Stimulated activated CD8-positive, alpha-beta memory T cell treated with anti-CD3 and anti-CD28 coated beads, Interleukin-12 subunit alpha, Interleukin-12 subunit beta, amount 100 ng/mL, for 4 hours (primary cell): ENCODE results near the gene MRPS5.
"Not testable (repeated sequence)": the region's sequence is repeated elsewhere in the genome, so short reads cannot be mapped to it uniquely, and the experiment has no call there.

Experiments used
- DNase-seq: peaks from one replicate; pipeline ENCODE4 v3.0.0-alpha.2; 2020; ENCODE audit warnings: low read depth

MRPS5 gene

DNA sequence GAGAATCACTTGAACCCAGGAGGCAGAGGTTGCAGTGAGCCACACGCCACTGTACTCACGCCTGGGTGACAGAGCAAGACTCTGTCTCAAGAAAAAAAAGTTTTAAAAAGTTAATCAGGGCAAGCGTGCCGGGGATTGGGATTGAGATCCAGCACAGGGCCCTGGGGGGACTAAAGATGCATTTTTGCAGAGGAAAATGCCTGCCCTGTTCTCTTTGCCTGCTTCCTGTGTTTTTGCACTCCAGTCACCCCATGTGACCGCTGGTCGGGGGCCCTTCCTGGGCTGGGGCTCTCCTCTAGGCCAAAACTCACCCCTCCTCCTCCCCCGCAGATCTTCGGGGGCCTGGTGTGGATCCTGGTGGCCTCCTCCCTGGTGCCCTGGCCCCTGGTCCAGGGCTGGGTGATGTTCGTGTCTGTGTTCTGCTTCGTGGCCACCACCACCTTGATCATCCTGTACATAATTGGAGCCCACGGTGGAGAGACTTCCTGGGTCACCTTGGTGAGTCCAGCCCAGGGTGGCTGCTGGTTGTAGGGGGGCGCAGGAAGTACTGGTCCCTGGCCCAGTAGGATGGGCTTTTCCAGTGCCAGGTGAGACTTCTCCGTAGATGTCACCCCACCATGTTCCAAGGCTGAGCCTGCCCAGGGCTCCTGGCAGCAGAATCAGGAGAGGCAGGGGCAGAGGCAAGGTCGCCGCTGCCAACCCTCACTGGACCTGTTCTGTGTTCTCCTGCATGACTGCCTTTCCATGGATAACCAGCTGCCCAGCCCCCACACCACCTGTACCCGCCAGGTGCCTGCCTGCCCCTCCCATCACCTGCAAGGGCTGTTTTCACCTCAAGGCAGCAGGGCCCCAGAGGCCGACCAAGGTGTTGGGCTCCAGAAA is 73.7 kb downstream of the MRPS5 start:
- no peak for DNase-seq

DNA sequence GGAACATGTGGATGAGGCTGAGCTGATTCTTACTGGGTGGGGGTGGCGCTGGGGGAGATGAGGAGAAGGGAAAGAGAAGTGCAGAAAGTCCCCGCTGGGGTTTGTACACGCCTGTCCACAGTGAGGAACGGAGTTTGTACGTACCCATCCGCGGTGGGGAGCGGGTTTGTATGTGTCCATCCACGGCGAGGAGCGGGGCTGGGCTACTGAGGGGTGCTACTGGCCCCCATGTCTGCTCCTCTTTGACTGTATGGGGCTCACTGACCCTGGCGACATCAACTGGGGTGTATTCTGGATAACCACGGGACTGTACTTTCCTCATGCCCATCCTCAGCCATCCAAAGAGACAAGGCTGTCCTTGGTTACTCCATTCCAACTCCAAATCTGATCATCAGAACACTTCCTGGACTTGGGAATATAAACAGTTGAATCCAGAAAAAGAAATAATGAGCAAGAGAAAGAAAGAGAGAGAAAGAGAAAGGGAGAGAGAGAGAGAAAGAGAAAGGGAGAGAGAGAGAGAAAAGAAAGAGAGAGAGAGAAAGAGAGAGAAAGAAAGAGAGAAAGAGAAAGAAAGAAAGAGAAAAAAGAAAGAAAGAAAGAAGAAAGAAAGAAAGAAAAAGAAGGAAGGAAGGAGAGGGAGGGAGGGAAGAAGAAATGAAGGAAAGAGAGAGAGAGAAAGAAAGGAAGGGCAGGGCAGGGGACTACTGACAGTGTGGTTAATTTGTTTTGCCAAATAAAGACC is 75.1 kb downstream of the MRPS5 start:
- DNase-seq = no peak

DNA sequence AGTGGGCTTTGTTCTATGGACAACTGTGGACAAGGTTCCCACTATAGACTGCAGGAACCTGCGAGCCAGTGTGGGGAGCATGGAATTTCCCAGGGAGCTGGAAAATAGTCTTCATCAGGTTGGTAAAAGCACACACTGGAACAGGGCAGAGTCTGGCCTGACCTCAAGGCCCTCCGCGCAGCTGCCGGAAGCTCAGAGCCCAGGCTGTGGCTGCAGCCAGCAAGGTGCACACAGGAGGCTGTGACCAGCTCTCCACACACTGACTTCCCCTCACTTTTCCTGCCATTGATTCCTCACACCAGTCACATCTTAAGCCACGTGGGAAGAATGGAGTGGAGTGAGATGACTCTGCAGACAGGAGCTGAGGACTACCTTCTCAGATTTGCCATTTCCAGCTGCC is 77.0 kb downstream of the MRPS5 start:
- no peak for DNase-seq

DNA sequence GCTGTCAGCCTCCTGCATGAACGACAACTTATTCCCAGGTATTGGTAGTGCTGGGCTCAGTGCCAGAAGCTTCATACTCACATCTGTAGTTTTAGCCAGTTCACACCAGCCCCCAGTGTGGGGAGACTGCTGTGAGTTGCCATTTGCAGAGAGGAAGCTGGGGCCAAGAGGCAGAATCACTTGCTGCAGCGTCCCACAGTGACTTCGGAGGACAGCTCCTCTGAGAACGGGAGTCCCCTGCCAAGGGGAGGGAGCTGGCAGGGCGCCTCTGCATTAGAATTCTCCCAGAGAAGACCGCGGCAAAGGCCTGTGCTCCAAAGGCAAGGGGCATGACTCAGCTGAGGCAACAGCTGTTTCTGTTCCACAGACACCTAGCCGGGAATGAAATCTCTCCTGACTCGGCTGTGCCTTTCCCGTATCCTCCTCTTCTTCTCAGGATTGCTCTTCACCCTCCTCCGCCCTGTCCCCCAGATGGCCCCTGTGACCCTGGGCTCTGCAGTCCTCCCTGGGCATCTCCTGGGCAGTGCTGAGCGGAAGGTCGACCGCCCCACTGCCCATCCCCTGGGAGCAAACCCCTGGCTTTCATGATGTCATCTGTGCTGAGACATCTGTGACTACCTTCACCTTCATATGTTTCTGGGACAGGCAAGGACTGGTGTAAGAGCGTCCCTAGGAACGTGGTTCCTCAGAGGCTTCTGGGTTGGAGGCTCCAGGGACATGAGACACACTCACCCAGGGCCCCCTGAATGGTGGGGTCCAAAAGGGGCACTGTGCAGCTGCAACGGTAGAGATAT is 78.1 kb downstream of the MRPS5 start:
- no peak for DNase-seq

DNA sequence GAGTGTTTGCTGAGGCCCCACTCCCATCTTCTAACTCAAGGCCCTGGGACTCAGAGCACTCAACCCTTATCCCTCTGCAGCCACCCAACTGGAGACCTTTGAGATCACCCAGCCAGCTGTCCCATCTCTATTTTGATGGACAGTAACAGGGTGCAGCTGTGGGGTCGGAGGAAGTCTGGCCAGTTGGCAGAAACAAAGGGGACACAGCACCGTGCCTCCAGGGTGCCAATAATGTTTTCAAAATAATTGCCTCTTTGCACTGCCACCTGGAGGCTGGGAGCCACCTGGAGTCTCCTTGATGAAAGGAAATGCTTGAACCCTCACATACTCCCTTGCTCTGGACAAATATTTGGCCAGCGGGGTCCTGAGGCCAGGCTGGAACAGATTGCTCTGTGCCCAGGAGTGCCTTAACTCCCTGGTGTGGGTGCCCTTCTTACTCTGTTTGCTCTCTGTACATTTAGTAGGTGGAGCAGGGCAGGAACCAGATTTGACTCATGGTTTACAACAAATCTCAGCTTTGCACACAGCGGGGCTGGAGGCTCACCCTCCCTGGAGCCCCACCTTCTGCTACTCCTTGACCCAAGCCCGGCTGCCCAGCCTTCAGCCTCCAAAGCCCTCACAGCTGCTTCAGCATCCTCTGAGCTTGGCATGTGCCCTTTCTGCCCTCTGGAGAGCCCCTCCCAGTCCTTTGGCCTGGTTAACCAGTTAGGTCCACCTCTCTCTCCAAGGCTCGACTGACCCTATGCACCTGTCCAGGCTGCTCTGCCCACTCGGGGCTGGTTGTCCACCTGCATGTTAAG is 78.9 kb downstream of the MRPS5 start:
- DNase-seq = no peak

DNA sequence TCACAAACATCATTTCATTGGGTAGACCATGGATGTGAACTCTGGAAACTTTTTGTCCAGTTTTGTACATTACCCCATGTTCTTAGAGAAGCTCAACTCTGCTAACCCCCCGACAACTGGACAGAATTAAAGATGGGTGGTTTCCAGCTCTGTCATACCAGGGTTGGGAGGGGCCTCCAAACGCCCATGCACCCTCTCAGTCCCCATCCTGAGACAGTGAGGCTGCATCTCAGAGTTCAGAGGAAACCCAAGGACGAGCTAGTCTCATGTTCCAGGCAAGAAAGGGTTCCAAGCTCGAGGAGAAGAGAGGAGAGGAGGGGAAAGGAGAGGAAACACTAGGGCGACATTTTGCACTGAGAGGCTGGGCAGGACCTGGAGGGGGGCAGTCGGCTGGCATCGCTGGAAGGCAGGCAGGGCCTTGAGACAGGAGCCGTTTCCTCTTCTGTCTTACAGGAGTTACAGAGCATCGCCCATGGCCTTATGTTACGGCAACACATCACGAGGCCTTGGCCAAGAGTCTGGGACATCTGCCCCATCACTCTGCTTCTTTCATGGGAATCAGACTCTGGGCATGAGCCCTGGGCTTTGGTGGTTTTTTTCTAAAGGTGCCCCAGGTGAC is 79.7 kb downstream of the MRPS5 start:
- no peak for DNase-seq

DNA sequence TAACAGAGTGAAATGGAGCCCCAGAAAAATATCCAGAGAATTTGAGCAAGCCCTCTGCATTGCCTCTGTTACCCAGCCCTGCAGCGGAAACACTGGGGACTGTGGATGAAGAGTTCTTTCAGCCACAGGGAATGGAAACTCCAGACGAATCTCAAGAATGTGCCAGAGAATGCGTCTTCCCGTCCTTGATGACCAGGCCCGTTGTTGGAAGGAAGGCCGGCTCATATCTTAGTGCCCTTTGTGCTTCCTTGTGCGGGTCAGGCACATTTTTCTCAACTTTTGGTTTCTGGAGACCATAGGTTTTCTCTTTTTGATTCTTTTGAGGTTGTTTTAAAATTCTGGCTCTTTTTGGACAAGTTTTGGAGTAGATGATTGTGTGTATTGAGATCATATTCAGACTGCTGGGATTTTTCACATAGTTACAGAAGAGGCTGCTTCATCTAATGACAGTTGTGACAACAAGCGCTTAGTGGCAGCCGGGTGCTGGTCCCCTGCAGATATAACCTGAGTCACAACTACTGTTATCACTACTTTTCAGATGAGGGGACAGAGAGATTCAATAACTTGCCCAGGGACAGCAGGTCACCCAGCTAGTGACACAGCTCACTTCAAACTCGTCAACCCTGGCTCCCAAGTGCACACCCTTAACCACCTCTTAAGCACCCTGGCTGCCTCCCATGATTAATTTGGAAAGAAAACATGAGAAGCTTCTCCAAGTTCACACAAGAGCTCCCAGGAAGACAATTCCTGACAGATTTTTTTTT is 80.4 kb downstream of the MRPS5 start:
- no peak for DNase-seq

DNA sequence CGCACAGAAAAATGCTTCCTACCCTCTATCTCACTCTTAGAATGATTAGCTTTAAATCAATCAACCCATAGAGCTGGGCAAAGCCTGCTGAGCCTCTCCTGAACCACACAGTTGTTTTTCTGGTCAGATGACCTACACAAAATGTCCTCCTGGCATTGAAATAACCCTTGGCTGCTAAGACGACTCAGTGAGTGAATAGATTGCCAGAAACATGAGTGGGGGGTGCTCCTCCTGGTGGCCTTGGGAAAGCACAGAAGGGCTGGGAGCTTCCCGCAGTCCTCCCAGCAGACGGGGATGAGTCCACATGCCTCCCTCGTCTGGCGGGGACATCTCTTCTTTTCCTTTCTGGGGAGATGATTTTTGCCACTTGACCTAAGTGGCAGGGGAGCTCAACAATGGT is 81.2 kb downstream of the MRPS5 start:
- DNase-seq = no peak

DNA sequence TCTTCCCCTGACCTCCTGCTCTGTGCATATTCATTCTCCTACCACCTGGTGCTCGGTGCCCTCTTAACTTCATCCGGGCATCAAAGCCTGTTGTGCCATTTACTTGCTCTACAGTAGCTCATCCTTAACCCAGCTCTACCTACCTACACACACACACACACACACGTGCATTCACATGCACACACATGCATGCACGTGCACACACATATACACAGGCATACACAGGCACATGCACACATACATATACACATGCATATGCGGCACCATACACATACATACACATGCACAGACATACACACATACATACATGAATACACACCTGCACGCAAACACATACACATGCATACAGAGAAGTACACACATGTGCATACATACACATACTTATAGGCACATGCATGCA is 81.6 kb downstream of the MRPS5 start:
- DNase-seq = no peak

DNA sequence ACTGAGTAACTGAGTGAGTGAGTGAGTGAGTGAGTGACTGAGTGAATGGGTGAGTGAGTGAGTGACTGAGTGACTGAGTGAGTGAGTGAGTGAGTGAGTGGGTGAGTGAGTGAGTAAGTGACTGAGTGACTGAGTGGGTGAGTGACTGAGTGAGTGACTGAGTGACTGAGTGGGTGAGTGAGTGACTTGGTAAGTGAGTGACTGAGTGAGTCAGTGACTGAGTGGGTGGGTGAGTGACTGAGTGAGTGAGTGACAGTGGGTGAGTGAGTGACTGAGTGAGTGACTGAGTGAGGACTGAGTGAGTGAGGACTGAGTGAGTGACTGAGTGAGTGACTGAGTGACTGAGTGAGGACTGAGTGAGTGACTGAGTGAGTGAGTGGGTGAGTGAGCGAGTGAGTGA is 82.2 kb downstream of the MRPS5 start:
- DNase-seq = no peak

DNA sequence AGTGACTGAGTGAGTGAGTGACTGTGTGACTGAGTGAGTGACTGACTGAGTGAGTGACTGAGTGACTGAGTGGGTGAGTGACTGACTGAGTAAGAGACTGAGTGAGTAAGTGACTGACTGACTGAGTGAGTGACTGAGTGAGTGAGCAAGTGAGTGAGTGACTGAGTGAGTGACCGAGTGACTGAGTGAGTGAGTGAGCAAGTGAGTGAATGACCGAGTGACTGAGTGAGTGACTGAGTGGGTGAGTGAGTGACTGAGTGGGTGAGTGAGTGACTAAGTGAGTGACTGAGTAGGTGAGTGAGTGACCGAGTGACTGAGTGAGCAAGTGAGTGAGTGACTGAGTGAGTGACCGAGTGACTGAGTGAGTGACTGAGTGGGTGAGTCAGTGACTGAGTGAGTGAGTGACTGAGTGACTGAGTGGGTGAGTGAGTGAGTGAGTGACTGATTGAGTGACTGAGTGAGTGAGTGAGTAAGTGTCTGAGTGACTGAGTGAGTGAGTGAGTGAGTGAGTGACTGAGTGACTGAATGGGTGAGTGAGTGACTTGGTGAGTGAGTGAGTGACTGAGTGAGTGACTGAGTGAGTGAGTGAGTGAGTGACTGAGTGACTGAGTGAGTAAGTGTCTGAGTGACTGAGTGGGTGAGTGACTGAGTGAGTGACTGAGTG is 82.8 kb downstream of the MRPS5 start:
- no peak for DNase-seq

DNA sequence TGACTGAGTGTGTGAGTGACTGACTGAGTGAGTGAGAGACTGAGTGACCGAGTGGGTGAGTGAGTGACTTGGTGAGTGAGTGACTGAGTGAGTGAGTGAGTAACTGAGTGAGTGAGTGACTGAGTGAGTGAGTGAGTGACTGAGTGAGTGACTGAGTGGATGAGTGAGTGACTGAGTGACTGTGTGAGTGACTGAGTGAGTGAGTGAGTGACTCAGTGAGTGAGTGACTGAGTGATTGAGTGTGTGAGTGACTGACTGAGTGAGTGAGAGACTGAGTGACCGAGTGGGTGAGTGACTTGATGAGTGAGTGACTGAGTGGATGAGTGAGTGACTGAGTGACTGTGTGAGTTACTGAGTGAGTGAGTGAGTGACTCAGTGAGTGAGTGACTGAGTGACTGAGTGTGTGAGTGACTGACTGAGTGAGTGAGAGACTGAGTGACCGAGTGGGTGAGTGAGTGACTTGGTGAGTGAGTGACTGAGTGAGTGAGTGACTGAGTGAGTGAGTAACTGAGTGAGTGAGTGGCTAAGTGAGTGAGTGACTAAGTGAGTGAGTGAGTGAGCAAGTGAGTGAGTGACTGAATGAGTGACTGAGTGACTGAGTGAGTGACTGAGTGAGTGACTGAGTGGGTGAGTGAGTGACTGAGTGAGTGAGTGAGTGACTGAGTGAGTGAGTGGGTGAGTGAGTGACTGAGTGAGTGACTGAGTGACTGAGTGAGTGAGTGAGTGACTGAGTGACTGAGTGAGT is 83.6 kb downstream of the MRPS5 start:
- not testable (repeated sequence) for DNase-seq

DNA sequence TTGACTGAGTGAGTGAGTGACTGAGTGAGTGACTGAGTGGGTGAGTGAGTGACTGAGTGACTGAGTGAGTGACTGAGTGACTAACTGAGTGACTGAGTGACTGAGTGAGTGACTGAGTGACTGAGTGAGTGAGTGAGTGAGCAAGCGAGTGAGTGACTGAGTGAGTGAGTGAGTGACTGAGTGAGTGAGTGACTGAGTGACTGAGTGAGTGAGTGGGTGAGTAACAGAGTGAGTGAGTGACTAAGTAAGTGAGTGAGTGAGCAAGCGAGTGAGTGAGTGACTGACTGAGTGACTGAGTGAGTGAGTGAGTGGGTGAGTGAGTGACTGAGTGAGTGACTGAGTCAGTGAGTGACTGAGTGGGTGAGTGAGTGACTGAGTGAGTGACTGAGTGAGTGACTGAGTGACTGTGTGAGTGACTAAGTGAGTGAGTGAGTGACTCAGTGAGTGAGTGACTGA is 84.2 kb downstream of the MRPS5 start:
- DNase-seq = no peak

DNA sequence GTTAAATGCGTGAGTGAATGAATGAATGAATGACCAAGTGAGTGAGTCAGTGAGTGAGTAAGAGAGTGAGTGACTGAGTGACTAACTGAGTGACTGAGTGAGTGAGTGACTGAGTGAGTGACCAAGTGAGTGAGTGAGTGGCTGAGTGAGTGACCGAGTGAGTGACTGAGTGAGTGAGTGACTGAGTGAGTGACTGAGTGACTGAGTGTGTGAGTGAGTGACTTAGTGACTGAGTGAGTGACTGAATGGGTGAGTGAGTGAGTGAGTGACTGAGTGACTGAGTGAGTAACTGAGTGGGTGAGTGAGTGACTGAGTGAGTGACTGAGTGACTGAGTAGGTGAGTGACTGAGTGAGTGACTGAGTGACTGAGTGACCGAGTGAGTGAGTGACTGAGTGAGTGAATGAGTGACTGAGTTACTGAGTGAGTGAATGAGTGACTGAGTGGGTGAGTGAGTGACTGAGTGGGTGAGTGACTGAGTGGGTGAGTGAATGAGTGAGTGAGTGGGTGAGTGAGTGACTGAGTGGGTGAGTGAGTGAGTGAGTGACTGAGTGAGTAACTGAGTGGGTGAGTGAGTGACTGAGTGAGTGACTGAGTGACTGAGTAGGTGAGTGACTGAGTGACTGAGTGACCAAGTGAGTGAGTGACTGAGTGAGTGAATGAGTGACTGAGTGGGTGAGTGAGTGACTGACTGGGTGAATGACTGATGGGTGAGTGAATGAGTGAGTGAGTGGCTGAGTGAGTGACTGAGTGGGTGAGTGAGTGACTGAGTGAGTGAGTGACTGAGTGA is 84.8 kb downstream of the MRPS5 start:
- DNase-seq = no peak
